Suprapubic skin (tissue), 4 donors: ENCODE results near the gene CTSO. TPM values are rescaled to one million over a fixed set of nuclear protein-coding genes. Genes with fewer than 3 reads are reported as not detected.

ENCODE experiments used
- DNase-seq, 2 donors: peaks; one replicate each; pipeline ENCODE4 v3.0.0-alpha.2; 2019; ENCODE audit warnings: low spot score in 2 of 2
- H3K27ac ChIP-seq: fragments of 200-600 bp; sonication (generic); one replicate; pipeline ENCODE4 v1.5.1; 2019
- H3K27me3 ChIP-seq: fragments of 200-600 bp; sonication (generic); one replicate; pipeline ENCODE4 v1.5.1; 2019
- H3K36me3 ChIP-seq: fragments of 200-600 bp; sonication (generic); one replicate; pipeline ENCODE4 v1.5.1; 2019
- H3K4me1 ChIP-seq: fragments of 200-600 bp; sonication (generic); one replicate; pipeline ENCODE4 v1.5.1; 2019
- H3K4me3 ChIP-seq: fragments of 200-600 bp; sonication (generic); one replicate; pipeline ENCODE4 v1.5.1; 2019; ENCODE audit warnings: mild to moderate bottlenecking
- H3K9me3 ChIP-seq: fragments of 200-600 bp; sonication (generic); one replicate; pipeline ENCODE4 v1.5.1; 2019
- EP300 ChIP-seq: sonication (generic); formaldehyde crosslinking; IDR thresholded peaks from one replicate; pipeline ENCODE4 v1.6.1; 2017; ENCODE audit warnings: antibody characterized with exemption
- POLR2A ChIP-seq, 2 donors: fragments of 450-650 bp; IDR thresholded peaks; one replicate each; pipeline ENCODE4 v1.6.1; 2017; ENCODE audit warnings: antibody characterized with exemption in 2 of 2, mild to moderate bottlenecking in 2 of 2, moderate library complexity in 2 of 2
- POLR2AphosphoS5 ChIP-seq, 3 donors: sonication (generic); formaldehyde crosslinking; IDR thresholded peaks; one replicate each; pipeline ENCODE4 v1.6.1; 2017; ENCODE audit warnings: antibody characterized with exemption in 3 of 3
- WGBS: methylation state at CpG from one replicate; pipeline ENCODE4 v1.1.5; 2018; 5-methylcytosine and 5-hydroxymethylcytosine counted together
- total RNA-seq, 4 donors: library from RNA; depleted of rRNA; stranded (reverse); fragments of >200 nt; gene quantifications; one replicate each; pipeline ENCODE4 v1.1.0, GENCODE V29; 2016
- TF ChIP-seq, protein P1 (sequence below), 2 donors: fragments of 200-600 bp in 1 of 2; fragments of 450-650 bp in 1 of 2; sonication (generic) in 1 of 2; IDR thresholded peaks; one replicate each; pipeline ENCODE4 v1.5.1; 2016 to 2019; ENCODE audit warnings: antibody characterized with exemption in 2 of 2, mild to moderate bottlenecking in 1 of 2, moderate library complexity in 1 of 2

The CTSO gene
- total RNA-seq, 4 donors from 2014 or later: 5.7 to 8.0 (median 7.6) TPM

GRCh38 chr4:155931634-155932033, 22.0 kb downstream of the CTSO start:
- H3K4me1 ChIP-seq: no peaks in the 10 kb centered on the region
- WGBS: 96% methylated on average over 4 of the region's 4 CpGs
- TF ChIP-seq EP300 (no peak), POLR2A (IDR thresholded peaks at IDR 0.05) (no peak), POLR2AphosphoS5 (IDR thresholded peaks at IDR 0.05) (no peak)
- TF ChIP-seq, protein P1, sequence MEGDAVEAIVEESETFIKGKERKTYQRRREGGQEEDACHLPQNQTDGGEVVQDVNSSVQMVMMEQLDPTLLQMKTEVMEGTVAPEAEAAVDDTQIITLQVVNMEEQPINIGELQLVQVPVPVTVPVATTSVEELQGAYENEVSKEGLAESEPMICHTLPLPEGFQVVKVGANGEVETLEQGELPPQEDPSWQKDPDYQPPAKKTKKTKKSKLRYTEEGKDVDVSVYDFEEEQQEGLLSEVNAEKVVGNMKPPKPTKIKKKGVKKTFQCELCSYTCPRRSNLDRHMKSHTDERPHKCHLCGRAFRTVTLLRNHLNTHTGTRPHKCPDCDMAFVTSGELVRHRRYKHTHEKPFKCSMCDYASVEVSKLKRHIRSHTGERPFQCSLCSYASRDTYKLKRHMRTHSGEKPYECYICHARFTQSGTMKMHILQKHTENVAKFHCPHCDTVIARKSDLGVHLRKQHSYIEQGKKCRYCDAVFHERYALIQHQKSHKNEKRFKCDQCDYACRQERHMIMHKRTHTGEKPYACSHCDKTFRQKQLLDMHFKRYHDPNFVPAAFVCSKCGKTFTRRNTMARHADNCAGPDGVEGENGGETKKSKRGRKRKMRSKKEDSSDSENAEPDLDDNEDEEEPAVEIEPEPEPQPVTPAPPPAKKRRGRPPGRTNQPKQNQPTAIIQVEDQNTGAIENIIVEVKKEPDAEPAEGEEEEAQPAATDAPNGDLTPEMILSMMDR (IDR thresholded peaks at IDR 0.05): no peak
- H3K36me3 ChIP-seq: peaks cover 18% of the 10 kb centered on the region
- H3K27me3 ChIP-seq: no peaks in the 10 kb centered on the region
- no peak overlapping the region for H3K4me3 ChIP-seq
- no peak for DNase-seq
- no peak overlapping the region for H3K27ac ChIP-seq
- H3K9me3 ChIP-seq: no peaks in the 10 kb centered on the region

- H3K4me3 ChIP-seq: no peak overlapping the region
- 94% methylated on average over 2 of the region's 2 CpGs for WGBS
- TF ChIP-seq, protein P1 (IDR thresholded peaks at IDR 0.05): no peak
- TF ChIP-seq POLR2AphosphoS5 (IDR thresholded peaks at IDR 0.05): no peak
- no peak for TF ChIP-seq POLR2A (IDR thresholded peaks at IDR 0.05)
- no peak for TF ChIP-seq EP300
- peaks cover 21% of the 10 kb centered on the region for H3K36me3 ChIP-seq
- H3K27me3 ChIP-seq: no peaks in the 10 kb centered on the region
- H3K4me1 ChIP-seq: no peaks in the 10 kb centered on the region
- no peak overlapping the region for H3K27ac ChIP-seq
- DNase-seq: no peak
- no peaks in the 10 kb centered on the region for H3K9me3 ChIP-seq
Observed at GRCh38 chr4:155930330-155930729, 23.3 kb downstream of the CTSO start.

GRCh38 chr4:155929833-155930232, 23.8 kb downstream of the CTSO start:
- 96% methylated on average over 3 of the region's 3 CpGs for WGBS
- H3K4me3 ChIP-seq: no peak overlapping the region
- H3K9me3 ChIP-seq: no peaks in the 10 kb centered on the region
- no peaks in the 10 kb centered on the region for H3K27me3 ChIP-seq
- H3K27ac ChIP-seq: no peak overlapping the region
- H3K4me1 ChIP-seq: no peaks in the 10 kb centered on the region
- peaks cover 23% of the 10 kb centered on the region for H3K36me3 ChIP-seq
- TF ChIP-seq POLR2AphosphoS5 (IDR thresholded peaks at IDR 0.05): no peak
- no peak for TF ChIP-seq POLR2A (IDR thresholded peaks at IDR 0.05)
- TF ChIP-seq EP300: no peak
- DNase-seq: no peak

- Histone ChIP-seq H3K9me3 (no peaks in the 10 kb centered on the region), H3K27ac (no peak overlapping the region), H3K4me3 (no peak overlapping the region), H3K27me3 (no peaks in the 10 kb centered on the region), H3K4me1 (no peaks in the 10 kb centered on the region), H3K36me3 (peaks cover 26% of the 10 kb centered on the region)
- TF ChIP-seq POLR2A (IDR thresholded peaks at IDR 0.05) (no peak), POLR2AphosphoS5 (IDR thresholded peaks at IDR 0.05) (no peak), EP300 (no peak)
- TF ChIP-seq, protein P1 (IDR thresholded peaks at IDR 0.05): no peak
- whole genome bisulfite sequencing: 58% methylated on average over 3 of the region's 3 CpGs
- no peak for DNase-seq
Observed at GRCh38 chr4:155924637-155925036, 29.0 kb downstream of the CTSO start.

DNA sequence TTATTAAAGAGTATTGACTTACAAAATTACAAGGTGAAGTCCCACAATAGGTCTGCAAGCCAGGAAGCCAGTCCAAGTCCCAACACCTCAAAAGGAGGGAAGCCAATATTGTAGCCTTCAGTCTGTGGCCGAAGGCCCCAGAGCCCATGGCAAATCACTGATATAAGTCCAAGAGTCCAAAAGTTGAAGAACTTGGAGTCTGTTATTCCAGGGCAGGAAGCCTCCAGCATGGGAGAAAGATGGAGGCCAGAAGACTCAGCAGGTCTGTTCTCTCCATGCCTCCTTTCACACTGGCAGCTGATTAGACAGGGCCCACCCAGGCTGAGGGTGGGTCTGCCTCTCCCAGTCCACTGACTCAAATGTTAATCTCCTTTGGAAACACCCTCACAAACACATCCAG, 32.1 kb downstream of the CTSO start:
- H3K4me1 ChIP-seq: no peaks in the 10 kb centered on the region
- no peaks in the 10 kb centered on the region for H3K27me3 ChIP-seq
- DNase-seq: no peak
- H3K4me3 ChIP-seq: no peak overlapping the region
- no peaks in the 10 kb centered on the region for H3K9me3 ChIP-seq
- H3K36me3 ChIP-seq: peaks cover 12% of the 10 kb centered on the region
- 95% methylated on average over 1 of the region's 1 CpG for WGBS
- TF ChIP-seq POLR2A (IDR thresholded peaks at IDR 0.05) (no peak), POLR2AphosphoS5 (IDR thresholded peaks at IDR 0.05) (no peak), EP300 (no peak)
- TF ChIP-seq, protein P1 (IDR thresholded peaks at IDR 0.05): no peak
- no peak overlapping the region for H3K27ac ChIP-seq

GRCh38 chr4:155914782-155915181, 38.9 kb downstream of the CTSO start:
- Histone ChIP-seq H3K4me3 (no peak overlapping the region), H3K36me3 (no peaks in the 10 kb centered on the region), H3K27ac (no peak overlapping the region), H3K4me1 (no peaks in the 10 kb centered on the region), H3K9me3 (no peaks in the 10 kb centered on the region), H3K27me3 (no peaks in the 10 kb centered on the region)
- 56% methylated on average over 5 of the region's 5 CpGs for WGBS
- TF ChIP-seq POLR2A (IDR thresholded peaks at IDR 0.05) (no peak), POLR2AphosphoS5 (IDR thresholded peaks at IDR 0.05) (no peak), EP300 (no peak)
- TF ChIP-seq, protein P1 (IDR thresholded peaks at IDR 0.05): no peak
- no peak for DNase-seq
